HepG2 (cell line): Measurements from ENCODE around the gene NEURL2. TPM values are rescaled to one million over a fixed set of nuclear protein-coding genes. Genes with fewer than 3 reads are reported as not detected.

ENCODE experiments used
- ARNT ChIP-seq: fragments of 450-650 bp; IDR thresholded peaks from 2 replicates; pipeline ENCODE4 v1.6.1; 2017
- CENPT ChIP-seq: sonication (generic); formaldehyde crosslinking; IDR thresholded peaks from 2 replicates; pipeline ENCODE4 v1.8.0; 2022; ENCODE audit warnings: low read depth, mild to moderate bottlenecking, moderate library complexity, missing genetic modification reagents
- DRAP1 ChIP-seq: IDR thresholded peaks from 2 replicates; pipeline ENCODE4 v1.6.1; 2016; ENCODE audit warnings: missing genetic modification reagents, missing compliant biosample characterization
- FOXA3 ChIP-seq: IDR thresholded peaks from 2 replicates; pipeline ENCODE4 v1.6.1; 2016; ENCODE audit warnings: missing genetic modification reagents, missing compliant biosample characterization
- GABPB1 ChIP-seq: IDR thresholded peaks from 2 replicates; pipeline ENCODE4 v1.6.1; 2016; ENCODE audit warnings: mild to moderate bottlenecking, missing genetic modification reagents, moderate library complexity, missing compliant biosample characterization
- GATAD2A ChIP-seq: IDR thresholded peaks from 2 replicates; pipeline ENCODE4 v1.6.1; 2016
- KDM4B ChIP-seq: sonication (generic); formaldehyde crosslinking; IDR thresholded peaks from 2 replicates; pipeline ENCODE4 v1.4.0; 2020; ENCODE audit warnings: missing genetic modification reagents
- NRL ChIP-seq: sonication (generic); formaldehyde crosslinking; IDR thresholded peaks from 2 replicates; pipeline ENCODE4 v1.5.0; 2020; ENCODE audit warnings: missing genetic modification reagents, mild to moderate bottlenecking, moderate library complexity, borderline replicate concordance
- PATZ1 ChIP-seq: sonication (generic); formaldehyde crosslinking; IDR thresholded peaks from 2 replicates; pipeline ENCODE4 v1.4.0; 2020; ENCODE audit warnings: missing genetic modification reagents
- PAWR ChIP-seq: sonication (generic); formaldehyde crosslinking; IDR thresholded peaks from 2 replicates; pipeline ENCODE4 v1.4.0; 2020; ENCODE audit warnings: missing genetic modification reagents, mild to moderate bottlenecking, borderline replicate concordance
- PAX8 ChIP-seq: sonication (generic); formaldehyde crosslinking; IDR thresholded peaks from 2 replicates; pipeline ENCODE4 v1.8.0; 2022; ENCODE audit warnings: mild to moderate bottlenecking, missing genetic modification reagents, borderline replicate concordance
- PLSCR1 ChIP-seq: sonication (generic); formaldehyde crosslinking; IDR thresholded peaks from 2 replicates; pipeline ENCODE4 v1.5.0; 2020; ENCODE audit warnings: missing genetic modification reagents, mild to moderate bottlenecking, borderline replicate concordance
- RCOR2 ChIP-seq: IDR thresholded peaks from 2 replicates; pipeline ENCODE4 v1.6.1; 2016; ENCODE audit warnings: missing biosample characterization, missing genetic modification reagents
- SMYD3 ChIP-seq: sonication (generic); formaldehyde crosslinking; IDR thresholded peaks from 2 replicates; pipeline ENCODE4 v1.8.1; 2023; ENCODE audit warnings: mild to moderate bottlenecking, missing genetic modification reagents
- TGIF2 ChIP-seq: IDR thresholded peaks from 2 replicates; pipeline ENCODE4 v1.6.1; 2016; ENCODE audit warnings: control low read depth, missing compliant biosample characterization
- USF2 ChIP-seq, 2 experiments: sonication (generic) in 1 of 2; formaldehyde crosslinking in 1 of 2; IDR thresholded peaks; 2 replicates each; pipeline versions ENCODE4 v1.5.1 to v1.6.1; 2011 to 2020; ENCODE audit warnings: borderline replicate concordance in 1 of 2, low read depth in 1 of 2, low read length in 1 of 2, mild to moderate bottlenecking in 1 of 2, missing genetic modification reagents in 1 of 2, moderate library complexity in 1 of 2
- ZNF124 ChIP-seq: sonication (generic); formaldehyde crosslinking; IDR thresholded peaks from 2 replicates; pipeline ENCODE4 v1.4.0; 2020; ENCODE audit warnings: missing genetic modification reagents
- ZNF138 ChIP-seq: sonication (generic); formaldehyde crosslinking; IDR thresholded peaks from 2 replicates; pipeline ENCODE4 v1.5.0; 2020; ENCODE audit warnings: mild to moderate bottlenecking, low read depth, missing genetic modification reagents
- ZNF232 ChIP-seq: sonication (generic); formaldehyde crosslinking; IDR thresholded peaks from 2 replicates; pipeline ENCODE4 v1.4.0; 2020; ENCODE audit warnings: missing genetic modification reagents, borderline replicate concordance
- ZNF33B ChIP-seq: sonication (generic); formaldehyde crosslinking; IDR thresholded peaks from 2 replicates; pipeline ENCODE4 v1.5.1; 2020; ENCODE audit warnings: mild to moderate bottlenecking, missing genetic modification reagents
- ZNF558 ChIP-seq: sonication (generic); formaldehyde crosslinking; IDR thresholded peaks from 2 replicates; pipeline ENCODE4 v1.9.0; 2022; ENCODE audit warnings: mild to moderate bottlenecking, missing genetic modification reagents, borderline replicate concordance
- ZNF569 ChIP-seq: sonication (generic); formaldehyde crosslinking; IDR thresholded peaks from 2 replicates; pipeline ENCODE4 v1.5.0; 2020; ENCODE audit warnings: mild to moderate bottlenecking, missing genetic modification reagents, moderate library complexity, borderline replicate concordance
- ZZZ3 ChIP-seq: sonication (generic); formaldehyde crosslinking; IDR thresholded peaks from 2 replicates; pipeline ENCODE4 v1.4.0; 2020; ENCODE audit warnings: missing genetic modification reagents, mild to moderate bottlenecking, borderline replicate concordance
- polyA plus RNA-seq, 8 experiments: library from polyadenylated mRNA; depleted of rRNA in 3 of 8; stranded (reverse) in 7 of 8; unstranded in 1 of 8; fragments of >200 nt; fragmentation: Illumina TruSeq in 4 of 8; extraction: Trizol in 4 of 8; gene quantifications; 2 replicates each; pipeline versions ENCODE4 v1.2.1 to v1.2.3, GENCODE V29; 2011 to 2016; ENCODE audit warnings: low read depth in 4 of 8, missing spikeins in 1 of 8, mixed read lengths in 1 of 8; ENCODE audit not compliant: insufficient read depth in 1 of 8
- total RNA-seq, 5 experiments: library from RNA; depleted of rRNA; stranded (reverse); fragments of >200 nt; fragmentation: Illumina TruSeq; extraction: Trizol; gene quantifications; 2 replicates each; pipeline ENCODE4 v1.2.3, GENCODE V29; 2016; ENCODE audit warnings: low read depth in 1 of 5

Gene NEURL2
- total and polyA plus RNA-seq, 2 of the 13 experiments (the other 11 are each of a cell fraction or from before 2014, with no cell fraction given), result 7.2 to 9.7 TPM

GRCh38 chr20:45933266-45934045, 42.4 kb upstream of the NEURL2 start (continued):
- TF ChIP-seq ZNF33B (CRISPR knock-in tag), result 0 out of 2 replicates have a peak, but pooled peaks have one; percentile 72
- TF ChIP-seq CENPT (CRISPR knock-in tag), result no peak
- no peak; the same call in none of the 2 replicates for TF ChIP-seq PAX8 (CRISPR knock-in tag)
- no peak for TF ChIP-seq USF2 (IDR thresholded peaks at IDR 0.05; ENCODE audit: low read depth, low read length)
- no peak for TF ChIP-seq USF2 (CRISPR knock-in tag; IDR thresholded peaks at IDR 0.05; ENCODE audit: borderline replicate concordance)
- 0 out of 2 replicates have a peak, but pooled peaks have one; percentile 47 for TF ChIP-seq NRL
- TF ChIP-seq PATZ1 (CRISPR knock-in tag), result peak; percentile 73
- peak; percentile 81; the same call in 1 of the 2 replicates for TF ChIP-seq TGIF2 (CRISPR knock-in tag)
- TF ChIP-seq PLSCR1 (CRISPR knock-in tag), result 0 out of 2 replicates have a peak, but pooled peaks have one; percentile 40
- TF ChIP-seq ZNF124 (CRISPR knock-in tag), result peak; percentile 46; the same call in 1 of the 2 replicates
- TF ChIP-seq ZNF558, result peak; percentile 43; the same call in 1 of the 2 replicates
- TF ChIP-seq SMYD3 (CRISPR knock-in tag), result no peak; the same call in 1 of the 2 replicates
- TF ChIP-seq ZZZ3 (CRISPR knock-in tag), result peak; percentile 60; the same call in 1 of the 2 replicates
- TF ChIP-seq GATAD2A, result peak; percentile 74
- peak; percentile 48; the same call in 1 of the 2 replicates for TF ChIP-seq KDM4B (CRISPR knock-in tag)
- peak; percentile 69 for TF ChIP-seq DRAP1 (CRISPR knock-in tag)
- no peak; the same call in 1 of the 2 replicates for TF ChIP-seq GABPB1 (CRISPR knock-in tag)
- 0 out of 2 replicates have a peak, but pooled peaks have one; percentile 59 for TF ChIP-seq ZNF138 (CRISPR knock-in tag)
- TF ChIP-seq ZNF232 (CRISPR knock-in tag), result peak; percentile 69; the same call in 1 of the 2 replicates
- TF ChIP-seq ZNF569 (CRISPR knock-in tag), result no peak
- peak; percentile 62 for TF ChIP-seq RCOR2
- peak; percentile 59 for TF ChIP-seq FOXA3 (CRISPR knock-in tag)
- TF ChIP-seq ARNT, result no peak
- peak; percentile 83; the same call in 1 of the 2 replicates for TF ChIP-seq PAWR
